GM12878 (cell line): Measurements from ENCODE around the gene HOXA2. TPM values are rescaled to one million over a fixed set of nuclear protein-coding genes. Genes with fewer than 3 reads are reported as not detected.

Experiments
- BCL11A ChIP-seq: IDR thresholded peaks from 2 replicates; pipeline ENCODE4 v1.6.1; 2011; ENCODE audit warnings: low read depth, low read length
- CTCF ChIP-seq, 3 experiments: IDR thresholded peaks in 2 of 3; conservative IDR thresholded peaks in 1 of 3; 2 replicates each; pipeline ENCODE4 v1.5.1; 2011; ENCODE audit warnings: low read depth in 3 of 3, low read length in 3 of 3, mild to moderate bottlenecking in 3 of 3, control low read depth in 2 of 3, moderate library complexity in 2 of 3, inconsistent platforms in 1 of 3, mixed read lengths in 1 of 3; ENCODE audit not compliant: control insufficient read depth in 2 of 3, insufficient read depth in 1 of 3; ENCODE audit errors: extremely low read depth in 1 of 3
- FOS ChIP-seq: IDR thresholded peaks from 3 replicates; pipeline ENCODE4 v1.6.1; 2011; ENCODE audit warnings: borderline replicate concordance; ENCODE audit not compliant: insufficient read length; ENCODE audit errors: extremely low read depth
- RBBP5 ChIP-seq: fragments of 200-600 bp; sonication (generic); conservative IDR thresholded peaks from 2 replicates; pipeline ENCODE4 v1.6.1; 2016
- USF2 ChIP-seq: IDR thresholded peaks from 2 replicates; pipeline ENCODE4 v1.6.1; 2011; ENCODE audit warnings: low read depth, low read length, improper control_type of control experiment, borderline replicate concordance
- WRNIP1 ChIP-seq: IDR thresholded peaks from 2 replicates; pipeline ENCODE4 v1.6.1; 2011; ENCODE audit warnings: low read depth, low read length, improper control_type of control experiment, borderline replicate concordance
- polyA plus RNA-seq, 11 experiments: library from polyadenylated mRNA; depleted of rRNA in 4 of 11; unstranded in 6 of 11; stranded (reverse) in 5 of 11; fragments of >200 nt; fragmentation: Nextera tagmentation in 4 of 11; fragmentation: Illumina TruSeq in 1 of 11; extraction: Ambion mirVana in 4 of 11; extraction: Trizol in 1 of 11; gene quantifications; 1 replicate in 1 of 11; 2 replicates in 10 of 11; pipeline versions ENCODE4 v1.2.1 to v1.2.3, GENCODE V29; 2011 to 2016; ENCODE audit warnings: inconsistent platforms in 2 of 11, missing spikeins in 2 of 11, low read depth in 1 of 11
- total RNA-seq, 4 experiments: library from RNA; depleted of rRNA in 3 of 4; stranded (reverse); fragments of >200 nt in 3 of 4; fragmentation: Illumina TruSeq in 1 of 4; extraction: Trizol in 1 of 4; gene quantifications; 2 replicates each; pipeline versions ENCODE4 v1.2.1 to v1.2.3, GENCODE V29; 2013 to 2021
- TF ChIP-seq, protein P1 (sequence below): fragments of 450-650 bp; IDR thresholded peaks from 2 replicates; pipeline ENCODE4 v1.6.1; 2017; ENCODE audit warnings: antibody characterized with exemption, mild to moderate bottlenecking, moderate library complexity

HOXA2 gene
- total and polyA plus RNA-seq, 10 of the 15 experiments (the other 5 are each of a cell fraction or from before 2014, with no cell fraction given) = not detected

DNA sequence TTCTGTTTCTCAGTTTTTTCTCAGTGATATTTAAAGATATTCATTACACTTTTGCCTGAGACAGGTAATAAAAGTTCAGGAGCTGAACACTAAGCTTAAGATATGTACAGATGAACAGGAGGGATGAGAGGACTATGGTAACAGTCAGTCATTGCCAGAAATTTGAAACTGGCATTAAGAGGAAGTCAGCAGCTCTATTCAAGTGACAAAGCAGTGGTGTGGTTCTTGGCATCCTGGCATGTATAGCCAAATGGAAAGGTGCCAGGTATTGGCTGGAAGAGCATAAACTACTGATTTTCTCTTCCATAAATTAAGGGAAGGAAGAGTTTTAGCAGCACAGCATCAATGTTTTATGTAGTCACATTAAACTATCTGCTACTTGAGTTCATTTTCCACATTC lies 29.4 kb downstream of the HOXA2 start (continued):
- TF ChIP-seq CTCF (IDR thresholded peaks at IDR 0.05 in 2 of 3, conservative IDR thresholded peaks at IDR 0.05 in 1 of 3; ENCODE audit: control insufficient read depth in 2 of 3, extremely low read depth in 1 of 3, insufficient read depth in 1 of 3, low read depth in 3 of 3, low read length in 3 of 3) (no peak), USF2 (no peak), FOS (no peak), RBBP5 (no peak), WRNIP1 (no peak), BCL11A (no peak)
- TF ChIP-seq, protein P1, sequence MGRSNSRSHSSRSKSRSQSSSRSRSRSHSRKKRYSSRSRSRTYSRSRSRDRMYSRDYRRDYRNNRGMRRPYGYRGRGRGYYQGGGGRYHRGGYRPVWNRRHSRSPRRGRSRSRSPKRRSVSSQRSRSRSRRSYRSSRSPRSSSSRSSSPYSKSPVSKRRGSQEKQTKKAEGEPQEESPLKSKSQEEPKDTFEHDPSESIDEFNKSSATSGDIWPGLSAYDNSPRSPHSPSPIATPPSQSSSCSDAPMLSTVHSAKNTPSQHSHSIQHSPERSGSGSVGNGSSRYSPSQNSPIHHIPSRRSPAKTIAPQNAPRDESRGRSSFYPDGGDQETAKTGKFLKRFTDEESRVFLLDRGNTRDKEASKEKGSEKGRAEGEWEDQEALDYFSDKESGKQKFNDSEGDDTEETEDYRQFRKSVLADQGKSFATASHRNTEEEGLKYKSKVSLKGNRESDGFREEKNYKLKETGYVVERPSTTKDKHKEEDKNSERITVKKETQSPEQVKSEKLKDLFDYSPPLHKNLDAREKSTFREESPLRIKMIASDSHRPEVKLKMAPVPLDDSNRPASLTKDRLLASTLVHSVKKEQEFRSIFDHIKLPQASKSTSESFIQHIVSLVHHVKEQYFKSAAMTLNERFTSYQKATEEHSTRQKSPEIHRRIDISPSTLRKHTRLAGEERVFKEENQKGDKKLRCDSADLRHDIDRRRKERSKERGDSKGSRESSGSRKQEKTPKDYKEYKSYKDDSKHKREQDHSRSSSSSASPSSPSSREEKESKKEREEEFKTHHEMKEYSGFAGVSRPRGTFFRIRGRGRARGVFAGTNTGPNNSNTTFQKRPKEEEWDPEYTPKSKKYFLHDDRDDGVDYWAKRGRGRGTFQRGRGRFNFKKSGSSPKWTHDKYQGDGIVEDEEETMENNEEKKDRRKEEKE = no peak
